ENCODE measurements around the gene OR56B4.

DNA sequence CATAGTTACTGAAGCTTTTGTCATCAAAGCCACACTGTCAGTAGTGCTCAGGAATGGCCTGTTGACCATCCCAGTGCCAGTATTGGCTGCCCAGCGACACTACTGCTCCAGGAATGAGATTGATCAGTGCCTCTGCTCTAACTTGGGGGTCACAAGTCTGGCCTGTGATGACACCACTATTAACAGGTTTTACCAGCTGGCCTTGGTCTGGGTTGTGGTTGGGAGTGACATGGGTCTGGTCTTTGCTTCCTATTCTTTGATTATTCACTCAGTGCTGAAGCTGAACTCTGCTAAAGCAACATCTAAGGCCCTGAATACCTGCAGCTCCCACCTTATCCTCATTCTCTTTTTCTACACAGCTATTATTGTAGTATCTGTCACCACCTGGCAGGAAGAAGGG, 21.5 kb downstream of the OR56B4 start:
- TF ChIP-seq CTCF (IDR thresholded peaks at IDR 0.05) (no peak), POLR2A (IDR thresholded peaks at IDR 0.05) (no peak)

Data from adrenal gland (tissue), 5 donors.